HTR-8/SVneo (cell line): ENCODE results near the gene NPTX1.

ENCODE experiments used
- DNase-seq: peaks from one replicate; pipeline ENCODE4 v3.0.0; 2011; ENCODE audit warnings: low spot score, mixed read lengths; ENCODE audit not compliant: insufficient read length
- FAIRE-seq: peaks from 2 replicates; lab custom pipeline; 2011; peaks lifted over from hg19 to GRCh38; lab: Jason Lieb, UNC

The NPTX1 gene

GRCh38 chr17:80464486-80464885, 11.9 kb downstream of the NPTX1 start:
- FAIRE-seq (no peak), DNase-seq (no peak)

GRCh38 chr17:80463784-80464400, 12.5 kb downstream of the NPTX1 start:
- DNase-seq (no peak), FAIRE-seq (no peak)

DNA sequence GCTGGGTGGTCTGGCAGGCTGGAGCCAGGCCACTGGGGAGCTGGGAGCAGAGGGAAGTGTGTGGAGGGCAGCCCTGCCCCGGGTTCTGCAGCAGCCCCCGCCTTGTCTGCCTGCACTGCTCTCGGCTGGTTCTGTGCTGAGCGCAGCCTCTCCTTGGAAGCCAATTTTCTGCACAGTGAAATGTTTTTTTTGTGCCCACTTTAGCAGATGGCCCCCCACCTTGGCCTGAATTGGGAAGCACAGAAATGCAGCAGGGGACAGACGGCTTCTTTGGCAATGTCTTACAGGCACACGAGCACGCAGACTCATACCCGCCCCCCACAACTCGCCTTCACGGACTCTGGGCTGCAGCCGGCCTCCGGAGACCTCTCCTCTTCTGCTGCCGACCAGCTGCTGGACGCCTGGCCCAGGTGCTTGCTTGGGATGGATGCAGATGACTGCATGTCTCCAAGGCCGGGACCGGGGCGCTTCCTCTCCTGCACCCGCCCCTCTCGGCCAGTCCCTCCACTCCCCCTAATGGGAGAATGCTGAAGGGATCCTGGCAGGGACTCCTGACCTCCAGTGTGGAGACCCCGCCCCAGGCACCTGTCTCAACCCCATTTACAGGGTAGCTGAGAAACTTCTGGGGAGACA, 14.8 kb downstream of the NPTX1 start:
- no peak for FAIRE-seq
- DNase-seq: no peak

- DNase-seq: no peak
These were observed 16.0 kb downstream of the NPTX1 start for GRCh38 chr17:80460429-80460834.

DNA sequence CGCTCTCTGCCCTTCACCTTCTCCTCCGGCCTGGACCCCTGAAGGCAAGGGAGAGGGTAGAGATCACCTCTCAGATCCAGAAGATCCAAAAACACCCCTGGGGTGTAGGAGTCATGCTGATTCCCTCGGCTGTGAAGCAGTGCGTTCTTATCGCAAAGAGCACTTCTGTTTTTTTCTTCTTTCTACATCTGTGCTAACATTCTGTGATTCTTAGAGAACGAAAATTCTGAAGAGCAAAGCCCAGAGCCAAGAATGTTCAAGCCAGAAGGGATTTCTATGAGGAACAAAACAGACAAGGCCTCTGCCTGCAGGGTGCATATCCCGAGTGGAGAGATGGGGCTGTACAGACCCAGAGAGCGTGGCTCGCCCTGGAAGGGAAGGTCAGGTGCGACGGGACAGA, 17.2 kb downstream of the NPTX1 start:
- DNase-seq (no peak), FAIRE-seq (no peak)

More at GRCh38 chr17:80460429-80460834, 16.0 kb downstream of the NPTX1 start:
- no peak for FAIRE-seq

- FAIRE-seq: no peak
These were observed 18.4 kb downstream of the NPTX1 start for GRCh38 chr17:80458016-80458415.

GRCh38 chr17:80457236-80457856, 19.1 kb downstream of the NPTX1 start:
- DNase-seq (no peak), FAIRE-seq (no peak)

More at GRCh38 chr17:80458016-80458415, 18.4 kb downstream of the NPTX1 start:
- DNase-seq: no peak

GRCh38 chr17:80456465-80457235, 19.8 kb downstream of the NPTX1 start:
- FAIRE-seq (no peak), DNase-seq (no peak)

- DNase-seq: no peak
- no peak for FAIRE-seq
These were observed 20.6 kb downstream of the NPTX1 start for GRCh38 chr17:80455784-80456183.

DNA sequence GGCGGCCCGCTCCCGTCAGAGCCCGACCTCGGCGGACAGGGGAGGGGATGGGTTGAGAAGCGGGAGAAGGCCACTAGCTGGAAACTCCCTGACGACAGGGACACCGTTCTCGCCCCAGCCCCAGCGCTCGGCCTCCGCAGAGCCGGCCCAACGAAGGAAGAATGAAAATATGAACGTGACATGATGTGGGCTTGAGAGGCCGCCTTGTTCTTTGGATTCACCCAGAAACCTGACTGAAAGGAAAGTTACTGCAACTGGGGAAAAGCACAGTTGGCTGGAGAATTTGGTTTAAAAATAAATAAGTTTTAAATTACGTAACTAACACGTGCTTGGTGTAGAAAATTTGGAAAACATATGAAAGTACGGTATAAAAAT, 21.1 kb downstream of the NPTX1 start:
- FAIRE-seq (no peak), DNase-seq (peak; percentile 66)

DNA sequence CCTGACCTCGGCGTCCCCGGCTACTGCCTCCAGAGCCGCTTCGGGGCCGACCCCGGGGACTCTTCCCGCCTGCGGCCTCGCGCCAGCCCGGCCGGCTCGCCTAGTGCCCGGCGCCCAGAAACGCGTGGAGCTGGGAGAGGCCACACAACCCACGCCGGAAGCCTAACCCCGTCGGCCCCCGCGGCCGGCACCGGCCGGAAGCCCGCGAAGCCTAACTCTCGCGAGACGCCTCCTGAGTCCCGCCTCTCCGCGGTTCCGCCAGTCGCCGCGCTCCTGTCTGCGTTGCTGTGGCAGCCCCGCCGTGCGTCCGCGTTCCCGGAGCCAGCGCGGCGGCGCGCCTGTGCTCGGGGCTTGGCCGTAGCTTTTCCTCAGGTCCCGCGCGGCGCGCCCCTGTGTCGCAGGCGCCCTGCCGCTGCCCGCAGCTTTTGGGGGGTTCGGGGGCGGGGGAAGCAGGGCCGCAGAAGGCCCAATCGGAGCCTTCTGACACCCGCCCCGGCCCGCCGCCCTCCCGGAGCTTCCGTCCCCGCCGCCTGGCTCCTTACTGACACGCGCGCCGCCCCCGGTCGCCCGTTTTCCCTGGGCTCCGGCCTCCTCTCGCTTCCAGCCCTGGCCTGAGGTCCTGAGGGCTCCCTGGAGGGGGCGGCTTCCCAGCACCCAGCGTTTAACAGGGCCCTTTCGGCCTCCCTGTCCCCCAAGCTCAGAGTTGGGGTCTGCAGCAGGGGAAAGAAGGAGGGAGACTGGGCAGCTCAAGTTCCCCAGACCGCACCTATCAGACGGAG, 21.7 kb downstream of the NPTX1 start:
- peak; percentile 96 for DNase-seq
- FAIRE-seq: peak; percentile 97

- FAIRE-seq: no peak
- no peak for DNase-seq
These were observed 22.3 kb downstream of the NPTX1 start for GRCh38 chr17:80453998-80454556.

GRCh38 chr17:80453126-80453997, 23.0 kb downstream of the NPTX1 start:
- DNase-seq: no peak
- no peak for FAIRE-seq

GRCh38 chr17:80452173-80452915, 24.1 kb downstream of the NPTX1 start:
- DNase-seq: no peak
- FAIRE-seq: no peak

GRCh38 chr17:80451104-80451775, 25.2 kb downstream of the NPTX1 start:
- FAIRE-seq: no peak
- DNase-seq: no peak

DNA sequence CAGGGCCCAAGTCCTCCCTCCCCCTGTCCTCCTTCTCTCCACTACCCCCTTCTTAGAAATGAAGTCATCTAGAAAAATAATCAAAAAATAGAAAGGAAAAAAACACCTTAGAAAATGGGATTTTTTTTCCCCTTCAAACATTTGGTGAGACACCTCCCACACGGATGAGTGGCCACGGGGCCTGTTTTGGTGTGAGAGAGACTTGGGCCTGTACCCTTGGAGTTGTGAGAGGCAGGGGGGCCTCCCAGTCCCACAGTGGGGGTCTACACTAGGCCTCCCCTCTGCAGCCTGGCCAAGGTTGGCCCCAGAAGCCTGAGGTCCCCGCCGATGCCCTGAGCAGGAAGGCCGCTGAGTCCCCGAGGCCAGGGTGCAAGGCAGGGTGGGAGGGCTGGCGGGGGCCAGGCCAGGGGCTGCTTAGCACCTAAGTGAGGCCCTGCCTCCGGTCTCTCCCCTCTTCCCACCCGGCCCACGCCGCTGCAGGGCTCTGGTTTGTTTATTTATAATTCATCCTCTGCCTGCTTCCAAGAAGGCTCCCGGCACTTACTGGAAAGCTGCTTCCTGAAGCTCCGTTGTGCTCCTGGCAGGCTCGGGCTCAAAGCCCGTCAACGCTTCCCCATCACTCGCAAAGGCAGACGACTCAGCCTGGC, 26.4 kb downstream of the NPTX1 start:
- DNase-seq: no peak
- FAIRE-seq: no peak

- FAIRE-seq (no peak), DNase-seq (no peak)
These were observed 27.0 kb downstream of the NPTX1 start for GRCh38 chr17:80449194-80449929.
